GM19463 (cell line): ENCODE results near the gene DHRS13.
"Not testable (repeated sequence)": the region's sequence is repeated elsewhere in the genome, so short reads cannot be mapped to it uniquely, and the experiment has no call there.

Experiments used
- ATAC-seq: cut with Tn5 transposase; IDR thresholded peaks from one replicate; pipeline ENCODE4 v1.9.1; 2021; ENCODE audit warnings: mild to moderate bottlenecking, moderate library complexity; ENCODE audit not compliant: unreplicated experiment

Gene DHRS13

GRCh38 chr17:28935744-28936460 is 33.0 kb upstream of the DHRS13 start:
- ATAC-seq, result no peak

GRCh38 chr17:28934508-28934907 is 31.6 kb upstream of the DHRS13 start:
- not testable (repeated sequence) for ATAC-seq

- no peak for ATAC-seq
These were observed 26.9 kb upstream of the DHRS13 start for GRCh38 chr17:28929787-28930186.

- no peak for ATAC-seq
These were observed 25.2 kb upstream of the DHRS13 start for GRCh38 chr17:28928061-28928460.

- no peak for ATAC-seq
These were observed 23.9 kb upstream of the DHRS13 start for GRCh38 chr17:28926786-28927185.

GRCh38 chr17:28926366-28926765 is 23.5 kb upstream of the DHRS13 start:
- ATAC-seq, result no peak

- no peak for ATAC-seq
These were observed 23.1 kb upstream of the DHRS13 start for GRCh38 chr17:28925912-28926365.

- no peak for ATAC-seq
These were observed 17.3 kb upstream of the DHRS13 start for GRCh38 chr17:28920201-28920600.

GRCh38 chr17:28918295-28918694 is 15.4 kb upstream of the DHRS13 start:
- ATAC-seq, result no peak

- ATAC-seq, result no peak
These were observed 14.6 kb upstream of the DHRS13 start for GRCh38 chr17:28917465-28917864.

- no peak for ATAC-seq
These were observed 14.2 kb upstream of the DHRS13 start for GRCh38 chr17:28917029-28917428.

GRCh38 chr17:28916302-28916934 is 13.5 kb upstream of the DHRS13 start:
- ATAC-seq, result no peak

- no peak for ATAC-seq
These were observed 10.1 kb upstream of the DHRS13 start for GRCh38 chr17:28912938-28913333.

GRCh38 chr17:28912281-28912937 is 9.5 kb upstream of the DHRS13 start:
- no peak for ATAC-seq

- ATAC-seq, result no peak
These were observed 8.6 kb upstream of the DHRS13 start for GRCh38 chr17:28911411-28912045.

- ATAC-seq, result no peak
These were observed 7.7 kb upstream of the DHRS13 start for GRCh38 chr17:28910534-28910933.

- no peak for ATAC-seq
These were observed 5.8 kb upstream of the DHRS13 start for GRCh38 chr17:28908640-28909167.

- ATAC-seq, result no peak
These were observed 5.0 kb upstream of the DHRS13 start for GRCh38 chr17:28907709-28908475.

GRCh38 chr17:28906706-28907438 is 4.0 kb upstream of the DHRS13 start:
- ATAC-seq, result no peak

GRCh38 chr17:28906276-28906675 is 3.4 kb upstream of the DHRS13 start:
- no peak for ATAC-seq
